CD4-positive, CD25-positive, alpha-beta regulatory T cell (primary cell): ENCODE measurements around the gene AVP. TPM values are rescaled to one million over a fixed set of nuclear protein-coding genes. Genes with fewer than 3 reads are reported as not detected.

Experiments
- ATAC-seq, 2 donors: fragments of 150-1000 bp; cut with Tn5 transposase; one replicate each; pipeline ENCODE4 v1.10.0; 2021; ENCODE audit warnings: low read depth in 2 of 2, moderate number of reproducible peaks in 2 of 2, moderate library complexity in 1 of 2
- DNase-seq, 3 donors: peaks; one replicate each; pipeline versions ENCODE4 v3.0.0 to v3.0.0-alpha.2; 2012 to 2022; ENCODE audit warnings: mixed read lengths in 1 of 3
- H3K27ac ChIP-seq: one replicate; pipeline ENCODE4 v1.7.0; 2013; ENCODE audit warnings: mild to moderate bottlenecking, low read length; ENCODE audit not compliant: insufficient read depth, poor library complexity, severe bottlenecking
- H3K27me3 ChIP-seq: one replicate; pipeline ENCODE4 v1.7.0; 2013; ENCODE audit warnings: low read length; ENCODE audit not compliant: control insufficient read depth, insufficient read depth
- H3K36me3 ChIP-seq: one replicate; pipeline ENCODE4 v1.7.0; 2013; ENCODE audit warnings: mild to moderate bottlenecking, low read length, moderate library complexity; ENCODE audit not compliant: control insufficient read depth, insufficient read depth
- H3K4me1 ChIP-seq: 2 replicates; pipeline ENCODE4 v1.7.0; 2013; ENCODE audit warnings: mild to moderate bottlenecking, low read length; ENCODE audit not compliant: insufficient read depth, control insufficient read depth, poor library complexity, severe bottlenecking
- H3K4me3 ChIP-seq: one replicate; pipeline ENCODE4 v1.7.0; 2013; ENCODE audit warnings: low read depth, mild to moderate bottlenecking, low read length, moderate library complexity
- H3K9me3 ChIP-seq, 2 experiments: 1 replicate in 1 of 2; 2 replicates in 1 of 2; pipeline ENCODE4 v1.7.0; 2013; ENCODE audit warnings: low read length in 2 of 2, mild to moderate bottlenecking in 1 of 2, moderate library complexity in 1 of 2; ENCODE audit not compliant: control insufficient read depth in 2 of 2
- H3K27ac Mint-ChIP-seq, 3 donors: one replicate each; pipeline ENCODE4 v1.8.0; 2020 to 2022; ENCODE audit warnings: mild to moderate bottlenecking in 3 of 3, mixed read lengths in 3 of 3, moderate library complexity in 2 of 3
- H3K27me3 Mint-ChIP-seq: one replicate; pipeline ENCODE4 v1.8.0; 2022; ENCODE audit warnings: mild to moderate bottlenecking, mixed read lengths
- H3K36me3 Mint-ChIP-seq: one replicate; pipeline ENCODE4 v1.8.0; 2020; ENCODE audit warnings: mixed read lengths
- H3K4me1 Mint-ChIP-seq, 4 donors: one replicate each; pipeline ENCODE4 v1.8.0; 2020 to 2022; ENCODE audit warnings: mixed read lengths in 4 of 4, mild to moderate bottlenecking in 1 of 4
- H3K4me3 Mint-ChIP-seq, 4 donors: one replicate each; pipeline ENCODE4 v1.8.0; 2020 to 2022; ENCODE audit warnings: mild to moderate bottlenecking in 4 of 4, mixed read lengths in 4 of 4, moderate library complexity in 3 of 4
- H3K9me3 Mint-ChIP-seq, 7 donors: one replicate each; pipeline ENCODE4 v1.8.0; 2020 to 2022; ENCODE audit warnings: mixed read lengths in 7 of 7, mild to moderate bottlenecking in 3 of 7, moderate library complexity in 2 of 7
- polyA plus RNA-seq, 4 donors: library from polyadenylated mRNA; unstranded; fragments of 300-500 nt; fragmentation: Illumina TruSeq; gene quantifications; one replicate each; pipeline ENCODE4 v1.2.3, GENCODE V29; 2021
- total RNA-seq: library from RNA; stranded (reverse); gene quantifications from one replicate; pipeline ENCODE4 v1.2.3, GENCODE V29; 2022

AVP gene
- total and polyA plus RNA-seq, 5 donors from 2014 or later: 1.4 TPM; not detected in 4

- Histone ChIP-seq H3K4me3 (no peak overlapping the region), H3K9me3 (no peaks in the 10 kb centered on the region), H3K27me3 (no peaks in the 10 kb centered on the region), H3K36me3 (peaks cover 28% of the 10 kb centered on the region), H3K27ac (no peak overlapping the region), H3K4me1 (peaks cover 20% of the 10 kb centered on the region)
- no peak overlapping the region for H3K27ac Mint-ChIP-seq
- no peaks in the 10 kb centered on the region for H3K27me3 Mint-ChIP-seq
- no peak overlapping the region for H3K4me3 Mint-ChIP-seq
- H3K4me1 Mint-ChIP-seq: peaks cover 6 to 17% (median 11%) of the 10 kb centered on the region in 4 donors
- peaks cover 0 to 1% (median 0%) of the 10 kb centered on the region in 7 donors for H3K9me3 Mint-ChIP-seq
- no peak for DNase-seq
- peaks cover 15% of the 10 kb centered on the region for H3K36me3 Mint-ChIP-seq
- no peak for ATAC-seq
Measured at GRCh38 chr20:3042625-3043024, 41.9 kb downstream of the AVP start.

GRCh38 chr20:3041854-3042409, 42.6 kb downstream of the AVP start:
- peaks cover 0 to 1% (median 0%) of the 10 kb centered on the region in 7 donors for H3K9me3 Mint-ChIP-seq
- H3K4me1 ChIP-seq: peaks cover 13% of the 10 kb centered on the region
- peak overlapping the region in 2 of 3 donors; percentile 57 to 76 for H3K27ac Mint-ChIP-seq
- DNase-seq (no peak), ATAC-seq (no peak)
- peaks cover 15% of the 10 kb centered on the region for H3K36me3 Mint-ChIP-seq
- H3K4me1 Mint-ChIP-seq: peaks cover 6 to 12% (median 9%) of the 10 kb centered on the region in 4 donors
- no peak overlapping the region for H3K4me3 ChIP-seq
- no peaks in the 10 kb centered on the region for H3K27me3 ChIP-seq
- H3K4me3 Mint-ChIP-seq: peak overlapping the region in 3 of 4 donors; percentile 7 to 28 (median 25)
- H3K36me3 ChIP-seq: peaks cover 35% of the 10 kb centered on the region
- H3K27me3 Mint-ChIP-seq: no peaks in the 10 kb centered on the region
- no peak overlapping the region for H3K27ac ChIP-seq
- H3K9me3 ChIP-seq: no peaks in the 10 kb centered on the region

- H3K4me3 Mint-ChIP-seq: peak overlapping the region in 1 of 4 donors; percentile 24
- no peaks in the 10 kb centered on the region for H3K9me3 ChIP-seq
- peaks cover 32% of the 10 kb centered on the region for H3K36me3 Mint-ChIP-seq
- peaks cover 2 to 7% (median 2%) of the 10 kb centered on the region in 4 donors for H3K4me1 Mint-ChIP-seq
- peaks cover 3% of the 10 kb centered on the region for H3K4me1 ChIP-seq
- H3K27ac Mint-ChIP-seq: peak overlapping the region in 1 of 3 donors; percentile 19
- no peaks in the 10 kb centered on the region for H3K27me3 ChIP-seq
- no peak for DNase-seq
- peaks cover 53% of the 10 kb centered on the region for H3K36me3 ChIP-seq
- H3K27me3 Mint-ChIP-seq: no peaks in the 10 kb centered on the region
- no peak for ATAC-seq
- H3K9me3 Mint-ChIP-seq: peaks cover 0 to 1% (median 0%) of the 10 kb centered on the region in 7 donors
- no peak overlapping the region for H3K27ac ChIP-seq
- H3K4me3 ChIP-seq: no peak overlapping the region
Measured at GRCh38 chr20:3040086-3040485, 44.4 kb downstream of the AVP start.

- Histone ChIP-seq H3K4me1 (no peaks in the 10 kb centered on the region), H3K9me3 (no peaks in the 10 kb centered on the region), H3K27ac (no peak overlapping the region), H3K4me3 (no peak overlapping the region), H3K27me3 (no peaks in the 10 kb centered on the region), H3K36me3 (peaks cover 59% of the 10 kb centered on the region)
- Mint-ChIP-seq H3K4me1 (peaks cover 0 to 7% (median 0%) of the 10 kb centered on the region in 4 donors), H3K36me3 (peaks cover 36% of the 10 kb centered on the region), H3K27ac (no peak overlapping the region), H3K27me3 (no peaks in the 10 kb centered on the region), H3K4me3 (no peak overlapping the region), H3K9me3 (no peaks in the 10 kb centered on the region)
- ATAC-seq: no peak
- DNase-seq: no peak
Measured at GRCh38 chr20:3039426-3039825, 45.1 kb downstream of the AVP start.

GRCh38 chr20:3038454-3038853, 46.1 kb downstream of the AVP start:
- Histone ChIP-seq H3K27ac (no peak overlapping the region), H3K36me3 (peaks cover 59% of the 10 kb centered on the region), H3K4me3 (no peak overlapping the region), H3K9me3 (no peaks in the 10 kb centered on the region), H3K4me1 (no peaks in the 10 kb centered on the region), H3K27me3 (no peaks in the 10 kb centered on the region)
- no peaks in the 10 kb centered on the region for H3K9me3 Mint-ChIP-seq
- H3K27ac Mint-ChIP-seq: peak overlapping the region in 2 of 3 donors; percentile 44 to 59
- H3K4me1 Mint-ChIP-seq: peaks cover 0 to under 1% (median 0%) of the 10 kb centered on the region in 4 donors
- no peak overlapping the region for H3K4me3 Mint-ChIP-seq
- H3K36me3 Mint-ChIP-seq: peaks cover 36% of the 10 kb centered on the region
- H3K27me3 Mint-ChIP-seq: no peaks in the 10 kb centered on the region
- ATAC-seq (no peak), DNase-seq (no peak)

GRCh38 chr20:3037654-3038053, 46.9 kb downstream of the AVP start:
- Histone ChIP-seq H3K27me3 (no peaks in the 10 kb centered on the region), H3K36me3 (peaks cover 64% of the 10 kb centered on the region), H3K4me3 (no peak overlapping the region), H3K27ac (no peak overlapping the region), H3K9me3 (no peaks in the 10 kb centered on the region), H3K4me1 (no peaks in the 10 kb centered on the region)
- no peak for DNase-seq
- Mint-ChIP-seq H3K9me3 (no peaks in the 10 kb centered on the region), H3K4me1 (no peaks in the 10 kb centered on the region), H3K4me3 (no peak overlapping the region), H3K27ac (peak overlapping the region in 1 of 3 donors; percentile 9), H3K36me3 (peaks cover 36% of the 10 kb centered on the region), H3K27me3 (no peaks in the 10 kb centered on the region)
- ATAC-seq: no peak

GRCh38 chr20:3032624-3033023, 51.9 kb downstream of the AVP start:
- H3K27me3 Mint-ChIP-seq: no peaks in the 10 kb centered on the region
- ATAC-seq (no peak), DNase-seq (no peak)
- H3K9me3 Mint-ChIP-seq: no peaks in the 10 kb centered on the region
- no peaks in the 10 kb centered on the region for H3K4me1 ChIP-seq
- no peak overlapping the region for H3K4me3 Mint-ChIP-seq
- no peaks in the 10 kb centered on the region for H3K4me1 Mint-ChIP-seq
- peaks cover 75% of the 10 kb centered on the region for H3K36me3 ChIP-seq
- no peak overlapping the region for H3K27ac Mint-ChIP-seq
- H3K9me3 ChIP-seq: no peaks in the 10 kb centered on the region
- peaks cover 43% of the 10 kb centered on the region for H3K36me3 Mint-ChIP-seq
- no peaks in the 10 kb centered on the region for H3K27me3 ChIP-seq
- no peak overlapping the region for H3K4me3 ChIP-seq
- H3K27ac ChIP-seq: no peak overlapping the region
